Fibroblast of mammary gland (primary cell): Measurements from ENCODE around the gene C17orf67.
"Not testable (repeated sequence)": the region's sequence is repeated elsewhere in the genome, so short reads cannot be mapped to it uniquely, and the experiment has no call there.

ENCODE experiments used
- DNase-seq: peaks from one replicate; pipeline ENCODE4 v3.0.0-alpha.2; 2010; ENCODE audit warnings: low read depth
- H3K4me3 ChIP-seq: 2 replicates; pipeline ENCODE4 v1.5.1; 2011; ENCODE audit warnings: low read depth, mild to moderate bottlenecking, low read length, moderate library complexity; ENCODE audit not compliant: control insufficient read depth
- CTCF ChIP-seq: conservative IDR thresholded peaks from 2 replicates; pipeline ENCODE4 v1.5.1; 2011; ENCODE audit warnings: low read depth, low read length, inconsistent platforms; ENCODE audit not compliant: control insufficient read depth, insufficient read depth

The C17orf67 gene

GRCh38 chr17:56762144-56762543 lies 71.6 kb downstream of the C17orf67 start:
- DNase-seq: no peak
- no peak overlapping the region for H3K4me3 ChIP-seq
- TF ChIP-seq CTCF: no peak

GRCh38 chr17:56761387-56761786 lies 72.3 kb downstream of the C17orf67 start:
- DNase-seq: no peak
- no peak for TF ChIP-seq CTCF

GRCh38 chr17:56757611-56758010 lies 76.1 kb downstream of the C17orf67 start:
- H3K4me3 ChIP-seq, DNase-seq: not testable (repeated sequence)

More at GRCh38 chr17:56761387-56761786, 72.3 kb downstream of the C17orf67 start:
- no peak overlapping the region for H3K4me3 ChIP-seq

DNA sequence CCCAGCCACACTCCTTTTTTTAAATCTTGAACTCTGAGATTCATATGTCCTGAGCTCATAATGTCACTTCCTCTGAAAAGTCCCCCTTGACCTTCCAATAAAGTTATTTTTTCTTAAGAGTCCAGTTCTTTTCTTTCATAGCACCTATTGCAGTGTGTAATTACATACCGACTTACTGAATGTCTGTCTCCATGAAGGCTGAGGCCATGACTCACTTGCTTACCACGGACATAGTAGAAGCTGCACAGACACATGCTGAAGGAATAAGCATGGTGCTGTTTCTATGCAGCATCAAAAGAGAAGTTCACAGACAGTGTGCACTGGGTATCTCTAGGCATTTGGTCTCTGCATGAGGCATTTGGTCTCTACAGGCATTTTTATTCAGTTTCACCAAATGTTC lies 77.2 kb downstream of the C17orf67 start:
- peak; percentile 87 for DNase-seq
- no peak for TF ChIP-seq CTCF
- H3K4me3 ChIP-seq: no peak overlapping the region

DNA sequence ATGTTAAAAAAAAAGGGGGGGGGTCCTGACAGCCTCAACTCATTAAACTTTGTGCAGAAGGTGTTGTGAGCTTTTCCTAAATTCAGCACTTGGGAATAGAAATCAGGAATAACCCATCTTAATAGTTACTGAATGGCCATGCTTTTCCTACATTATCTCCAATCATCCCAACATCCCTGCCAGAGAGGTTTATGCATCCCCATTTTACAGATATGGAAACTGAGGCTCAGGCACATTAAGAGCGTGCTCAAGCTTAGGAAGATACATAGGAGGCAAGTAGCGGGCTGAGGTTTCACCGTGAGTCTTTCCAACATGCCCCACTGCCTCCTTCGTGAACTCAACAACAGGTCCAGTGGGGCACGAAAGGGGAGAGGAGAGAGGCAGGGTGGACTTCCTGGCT lies 78.4 kb downstream of the C17orf67 start:
- no peak for DNase-seq
- TF ChIP-seq CTCF: no peak
- no peak overlapping the region for H3K4me3 ChIP-seq

GRCh38 chr17:56754523-56755208 lies 79.1 kb downstream of the C17orf67 start:
- peak; percentile 28 for DNase-seq
- no peak overlapping the region for H3K4me3 ChIP-seq
- no peak for TF ChIP-seq CTCF

GRCh38 chr17:56752263-56752836 lies 81.4 kb downstream of the C17orf67 start:
- no peak for TF ChIP-seq CTCF
- peak; percentile 10 for DNase-seq
- H3K4me3 ChIP-seq: no peak overlapping the region
